Measurements from ENCODE around the gene ALLC. TPM values are rescaled to one million over a fixed set of nuclear protein-coding genes. Genes with fewer than 3 reads are reported as not detected.

Gene ALLC
- total RNA-seq, 4 donors from 2014 or later = not detected

DNA sequence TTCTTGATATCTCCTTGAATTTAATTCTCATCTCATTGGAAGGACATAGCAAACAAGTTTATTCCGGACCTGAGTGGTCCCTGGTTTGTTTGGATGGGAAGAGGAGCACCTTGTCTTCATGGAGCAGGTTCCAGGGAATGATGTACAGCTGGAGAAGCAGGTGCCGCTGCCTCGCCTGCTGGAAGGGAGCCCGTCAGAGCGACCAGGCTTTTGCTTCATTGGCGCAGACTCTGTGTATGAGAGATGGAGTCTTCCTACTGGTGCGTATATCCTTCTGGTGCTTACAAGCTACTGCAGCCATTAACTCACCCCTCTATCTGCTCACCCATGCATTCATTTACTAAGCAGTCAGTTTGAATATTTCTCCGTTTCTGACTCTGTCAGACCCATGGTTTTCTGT lies 11.6 kb upstream of the ALLC start:
- intact Hi-C loops (cut with DNase I; ENCODE audit: low total_unique reads) = no loop called here
- H3K36me3 ChIP-seq = no peaks in the 10 kb centered on the region
- no peak for TF ChIP-seq CTCF (IDR thresholded peaks at IDR 0.05 in 4 of 5, conservative IDR thresholded peaks at IDR 0.05 in 1 of 5)
- no peak for TF ChIP-seq POLR2A (IDR thresholded peaks at IDR 0.05)

GRCh38 chr2:3647246-3647645 lies 10.8 kb upstream of the ALLC start:
- Histone ChIP-seq H3K27me3 (no peaks in the 10 kb centered on the region), H3K36me3 (no peaks in the 10 kb centered on the region), H3K9me3 (no peaks in the 10 kb centered on the region), H3K4me1 (no peaks in the 10 kb centered on the region), H3K27ac (no peak overlapping the region), H3K4me3 (no peak overlapping the region)
- in situ Hi-C loops (cut with MboI; ENCODE audit: low sequenced_read_pairs in 4 of 4) (loop anchor here in 1 of 4 donors (5.0 kb wide), 1 partner anchor 225 kb away; no protein-coding TSS in a partner anchor), intact Hi-C loops (cut with DNase I; ENCODE audit: low total_unique reads) (no loop called here)
- TF ChIP-seq CTCF (IDR thresholded peaks at IDR 0.05 in 4 of 5, conservative IDR thresholded peaks at IDR 0.05 in 1 of 5) (no peak), POLR2A (IDR thresholded peaks at IDR 0.05) (no peak)
- ATAC-seq = no peak
- DNase-seq = no peak

More for the DNA sequence above, 11.6 kb upstream of the ALLC start:
- in situ Hi-C loops (cut with MboI; ENCODE audit: low sequenced_read_pairs in 4 of 4) = loop anchor here in 1 of 4 donors (5.0 kb wide), 1 partner anchor 224 kb away; no protein-coding TSS in a partner anchor
- H3K4me1 ChIP-seq = no peaks in the 10 kb centered on the region
- H3K9me3 ChIP-seq = no peaks in the 10 kb centered on the region
- DNase-seq (no peak), ATAC-seq (no peak)
- H3K27ac ChIP-seq = no peak overlapping the region
- no peaks in the 10 kb centered on the region for H3K27me3 ChIP-seq
- no peak overlapping the region for H3K4me3 ChIP-seq

- Histone ChIP-seq H3K4me1 (no peaks in the 10 kb centered on the region), H3K27ac (no peak overlapping the region), H3K27me3 (no peaks in the 10 kb centered on the region), H3K9me3 (no peaks in the 10 kb centered on the region), H3K4me3 (no peak overlapping the region), H3K36me3 (no peaks in the 10 kb centered on the region)
- intact Hi-C loops (cut with DNase I; ENCODE audit: low total_unique reads) = no loop called here
- DNase-seq (no peak), ATAC-seq (no peak)
- in situ Hi-C loops (cut with MboI; ENCODE audit: low sequenced_read_pairs in 4 of 4) = loop anchor here in 1 of 4 donors (5.0 kb wide), 1 partner anchor 226 kb away; no protein-coding TSS in a partner anchor
- no peak for TF ChIP-seq CTCF (IDR thresholded peaks at IDR 0.05 in 4 of 5, conservative IDR thresholded peaks at IDR 0.05 in 1 of 5)
- no peak for TF ChIP-seq POLR2A (IDR thresholded peaks at IDR 0.05)
These were observed 10.0 kb upstream of the ALLC start for GRCh38 chr2:3647831-3648651.

GRCh38 chr2:3648652-3649177 lies 9.3 kb upstream of the ALLC start:
- H3K4me1 ChIP-seq = no peaks in the 10 kb centered on the region
- H3K4me3 ChIP-seq = no peak overlapping the region
- intact Hi-C loops (cut with DNase I; ENCODE audit: low total_unique reads) = no loop called here
- H3K27me3 ChIP-seq = no peaks in the 10 kb centered on the region
- H3K9me3 ChIP-seq = no peaks in the 10 kb centered on the region
- H3K36me3 ChIP-seq = no peaks in the 10 kb centered on the region
- TF ChIP-seq CTCF (IDR thresholded peaks at IDR 0.05 in 4 of 5, conservative IDR thresholded peaks at IDR 0.05 in 1 of 5) = no peak
- no peak for TF ChIP-seq POLR2A (IDR thresholded peaks at IDR 0.05)
- in situ Hi-C loops (cut with MboI; ENCODE audit: low sequenced_read_pairs in 4 of 4) = loop anchor here in 1 of 4 donors (5.0 kb wide), 1 partner anchor 226 kb away; no protein-coding TSS in a partner anchor
- H3K27ac ChIP-seq = no peak overlapping the region
- ATAC-seq (no peak), DNase-seq (no peak)

Measured in gastrocnemius medialis (tissue), 4 donors.